Tibial nerve (tissue), 4 donors: ENCODE results near the gene WNT9A. TPM values are rescaled to one million over a fixed set of nuclear protein-coding genes. Genes with fewer than 3 reads are reported as not detected.
"Not testable (repeated sequence)": the region's sequence is repeated elsewhere in the genome, so short reads cannot be mapped to it uniquely, and the experiment has no call there.

Experiments used
- DNase-seq, 2 donors: peaks; one replicate each; pipeline ENCODE4 v3.0.0-alpha.2; 2019; ENCODE audit warnings: low spot score in 2 of 2
- H3K27ac ChIP-seq, 4 donors: fragments of 200-600 bp; sonication (generic) in 3 of 4; one replicate each; pipeline ENCODE4 v1.5.1; 2017 to 2019; ENCODE audit warnings: mild to moderate bottlenecking in 1 of 4
- H3K27me3 ChIP-seq, 2 donors: fragments of 200-600 bp; sonication (generic) in 1 of 2; one replicate each; pipeline versions ENCODE4 v1.5.1 to v1.6.0; 2017 to 2019
- H3K36me3 ChIP-seq, 3 donors: fragments of 200-600 bp; sonication (generic); one replicate each; pipeline ENCODE4 v1.5.1; 2018 to 2019
- H3K4me1 ChIP-seq, 4 donors: fragments of 200-600 bp; sonication (generic) in 3 of 4; one replicate each; pipeline ENCODE4 v1.5.1; 2017 to 2019
- H3K4me3 ChIP-seq, 4 donors: fragments of 200-600 bp; sonication (generic) in 3 of 4; one replicate each; pipeline ENCODE4 v1.5.1; 2017 to 2019; ENCODE audit warnings: mild to moderate bottlenecking in 1 of 4, moderate library complexity in 1 of 4
- H3K9me3 ChIP-seq, 4 donors: fragments of 200-600 bp; sonication (generic) in 3 of 4; one replicate each; pipeline ENCODE4 v1.5.1; 2017 to 2019
- EP300 ChIP-seq, 2 donors: sonication (generic); formaldehyde crosslinking; IDR thresholded peaks; one replicate each; pipeline ENCODE4 v1.6.1; 2017; ENCODE audit warnings: antibody characterized with exemption in 2 of 2, mild to moderate bottlenecking in 1 of 2
- POLR2A ChIP-seq, 2 donors: fragments of 450-650 bp; IDR thresholded peaks; one replicate each; pipeline ENCODE4 v1.6.1; 2017; ENCODE audit warnings: antibody characterized with exemption in 2 of 2, mild to moderate bottlenecking in 2 of 2, moderate library complexity in 2 of 2
- WGBS, 2 donors: methylation state at CpG; one replicate each; pipeline ENCODE4 v1.1.5; 2018; 5-methylcytosine and 5-hydroxymethylcytosine counted together
- total RNA-seq, 4 donors: library from RNA; depleted of rRNA; stranded (reverse); fragments of >200 nt; gene quantifications; one replicate each; pipeline ENCODE4 v1.1.0, GENCODE V29; 2016
- TF ChIP-seq, protein P1 (sequence below), 5 experiments: fragments of 200-600 bp in 3 of 5; fragments of 450-650 bp in 2 of 5; sonication (generic) in 3 of 5; IDR thresholded peaks; one replicate each; pipeline ENCODE4 v1.5.1; 2016 to 2019; ENCODE audit warnings: antibody characterized with exemption in 5 of 5, mild to moderate bottlenecking in 3 of 5, moderate library complexity in 2 of 5

Gene WNT9A
- total RNA-seq, 4 donors from 2014 or later = 5.1 to 12.8 (median 8.5) TPM

DNA sequence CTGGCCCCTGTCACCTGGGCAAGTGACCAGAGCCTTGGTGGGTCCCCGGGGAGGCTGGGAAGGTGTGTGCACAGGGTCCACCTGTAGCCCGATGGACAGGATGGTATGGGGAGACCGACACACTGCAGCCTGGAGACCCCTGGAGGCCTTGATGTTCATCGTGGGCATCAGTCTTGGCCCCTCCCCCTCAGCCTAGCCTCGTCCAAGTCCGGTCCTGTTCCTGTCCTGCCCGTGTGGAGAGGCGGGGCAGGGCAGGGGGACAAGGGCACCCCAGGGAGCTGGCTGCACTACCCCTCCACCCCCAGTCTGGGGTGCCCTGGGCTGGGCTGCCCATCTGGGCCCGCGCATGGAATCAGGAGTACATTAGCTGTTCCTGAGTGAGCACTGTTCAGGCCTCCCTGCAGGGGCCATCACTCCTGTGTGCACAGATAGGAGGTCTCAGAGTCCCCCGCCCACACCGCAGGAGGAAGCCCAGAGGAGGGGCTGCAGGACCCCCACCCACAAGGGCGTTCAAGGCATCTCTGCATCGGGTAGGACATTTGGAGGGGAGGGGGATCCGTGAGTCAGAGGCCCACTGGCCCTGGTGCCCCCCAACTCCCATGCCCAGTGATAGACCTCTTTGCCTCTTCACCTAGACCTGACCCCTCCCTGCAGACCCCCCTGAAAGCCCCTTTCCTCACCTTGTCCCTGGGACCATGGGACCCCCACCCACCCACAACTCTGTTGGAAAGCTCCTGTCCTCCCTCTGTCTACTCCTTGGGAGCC, 63.2 kb downstream of the WNT9A start:
- H3K27me3 ChIP-seq = peaks cover 2 to 11% of the 10 kb centered on the region in 2 donors
- peak in 1 of 2 donors; percentile 10 for DNase-seq
- peaks cover 0 to 45% (median 21%) of the 10 kb centered on the region in 4 donors for H3K4me1 ChIP-seq
- H3K9me3 ChIP-seq = no peaks in the 10 kb centered on the region
- no peak overlapping the region for H3K4me3 ChIP-seq
- 88 to 94% methylated on average over 6 to 12 of the region's 15 CpGs for WGBS, 2 donors
- no peaks in the 10 kb centered on the region for H3K36me3 ChIP-seq
- H3K27ac ChIP-seq = no peak overlapping the region
- no peak for TF ChIP-seq EP300 (IDR thresholded peaks at IDR 0.05)
- no peak for TF ChIP-seq POLR2A (IDR thresholded peaks at IDR 0.05)
- TF ChIP-seq, protein P1, sequence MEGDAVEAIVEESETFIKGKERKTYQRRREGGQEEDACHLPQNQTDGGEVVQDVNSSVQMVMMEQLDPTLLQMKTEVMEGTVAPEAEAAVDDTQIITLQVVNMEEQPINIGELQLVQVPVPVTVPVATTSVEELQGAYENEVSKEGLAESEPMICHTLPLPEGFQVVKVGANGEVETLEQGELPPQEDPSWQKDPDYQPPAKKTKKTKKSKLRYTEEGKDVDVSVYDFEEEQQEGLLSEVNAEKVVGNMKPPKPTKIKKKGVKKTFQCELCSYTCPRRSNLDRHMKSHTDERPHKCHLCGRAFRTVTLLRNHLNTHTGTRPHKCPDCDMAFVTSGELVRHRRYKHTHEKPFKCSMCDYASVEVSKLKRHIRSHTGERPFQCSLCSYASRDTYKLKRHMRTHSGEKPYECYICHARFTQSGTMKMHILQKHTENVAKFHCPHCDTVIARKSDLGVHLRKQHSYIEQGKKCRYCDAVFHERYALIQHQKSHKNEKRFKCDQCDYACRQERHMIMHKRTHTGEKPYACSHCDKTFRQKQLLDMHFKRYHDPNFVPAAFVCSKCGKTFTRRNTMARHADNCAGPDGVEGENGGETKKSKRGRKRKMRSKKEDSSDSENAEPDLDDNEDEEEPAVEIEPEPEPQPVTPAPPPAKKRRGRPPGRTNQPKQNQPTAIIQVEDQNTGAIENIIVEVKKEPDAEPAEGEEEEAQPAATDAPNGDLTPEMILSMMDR (IDR thresholded peaks at IDR 0.05) = no peak

DNA sequence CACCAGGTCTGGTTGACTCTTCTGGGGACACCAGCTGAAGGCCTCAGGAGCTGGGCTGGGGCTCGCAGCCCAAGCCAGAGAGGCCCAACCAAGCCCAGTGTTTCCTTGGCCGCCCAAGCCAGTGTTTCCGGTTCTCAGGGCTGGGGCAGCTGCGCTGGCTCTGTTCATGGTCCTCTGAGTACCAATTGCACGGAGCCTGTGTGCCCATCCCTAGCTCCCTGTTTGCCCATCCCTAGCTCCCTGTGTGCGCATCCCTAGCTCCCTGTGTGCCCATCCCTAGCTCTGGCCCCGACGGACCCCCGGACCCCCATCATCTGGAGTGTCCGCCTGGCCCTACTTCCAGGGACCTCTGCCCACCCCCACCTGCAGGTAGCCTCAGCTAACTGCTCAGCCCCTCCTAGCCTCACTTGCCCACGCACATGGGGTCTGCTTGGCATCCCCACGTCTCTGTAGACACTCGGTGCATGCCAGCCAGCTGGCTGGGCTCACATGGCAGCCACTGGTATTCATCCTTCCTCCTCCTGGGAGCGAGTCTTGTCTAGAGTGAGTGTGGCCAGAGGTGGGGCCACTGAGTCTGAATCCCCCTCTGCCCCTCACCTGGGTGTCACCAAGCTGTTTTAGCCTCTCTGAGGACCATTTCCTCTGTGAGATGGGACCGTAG, 64.0 kb downstream of the WNT9A start:
- Histone ChIP-seq H3K9me3 (no peaks in the 10 kb centered on the region), H3K27me3 (peaks cover 2 to 11% of the 10 kb centered on the region in 2 donors), H3K4me1 (peaks cover 0 to 37% (median 21%) of the 10 kb centered on the region in 4 donors), H3K4me3 (no peak overlapping the region), H3K27ac (no peak overlapping the region), H3K36me3 (no peaks in the 10 kb centered on the region)
- DNase-seq = no peak
- TF ChIP-seq EP300 (IDR thresholded peaks at IDR 0.05) (no peak), POLR2A (IDR thresholded peaks at IDR 0.05) (no peak)
- TF ChIP-seq, protein P1 (IDR thresholded peaks at IDR 0.05) = no peak
- 85 to 94% methylated on average over 14 to 15 of the region's 15 CpGs for WGBS, 2 donors

DNA sequence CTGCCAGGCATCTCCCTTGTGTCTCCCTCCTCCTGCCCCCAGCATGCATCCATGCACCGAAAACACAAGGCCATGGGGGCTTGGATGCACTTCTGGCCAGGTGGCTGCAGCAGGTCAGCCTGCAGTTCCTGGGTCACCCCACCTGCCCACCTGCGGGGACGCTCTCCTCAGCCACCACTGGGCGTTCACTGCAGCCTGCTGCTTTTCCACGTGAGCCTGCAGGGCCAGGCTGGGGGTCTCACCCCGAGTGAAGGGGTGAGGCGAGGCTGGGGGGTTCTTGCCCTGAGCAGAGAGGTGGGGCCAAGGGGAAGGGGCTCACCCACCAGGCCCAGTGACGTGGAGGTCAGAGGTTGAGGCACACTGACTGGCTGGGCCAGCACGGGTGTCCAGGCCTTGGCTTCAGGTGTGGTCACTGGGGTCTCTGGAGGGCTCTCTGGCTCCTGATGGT, 64.6 kb downstream of the WNT9A start:
- Histone ChIP-seq H3K4me1 (peaks cover 0 to 31% (median 20%) of the 10 kb centered on the region in 4 donors), H3K27me3 (peaks cover 2 to 11% of the 10 kb centered on the region in 2 donors), H3K4me3 (no peak overlapping the region), H3K27ac (no peak overlapping the region), H3K36me3 (no peaks in the 10 kb centered on the region), H3K9me3 (no peaks in the 10 kb centered on the region)
- WGBS, 2 donors = 87 to 94% methylated on average over 9 of the region's 9 CpGs
- TF ChIP-seq, protein P1 (IDR thresholded peaks at IDR 0.05) = no peak
- TF ChIP-seq POLR2A (IDR thresholded peaks at IDR 0.05) (no peak), EP300 (IDR thresholded peaks at IDR 0.05) (no peak)
- DNase-seq = no peak

DNA sequence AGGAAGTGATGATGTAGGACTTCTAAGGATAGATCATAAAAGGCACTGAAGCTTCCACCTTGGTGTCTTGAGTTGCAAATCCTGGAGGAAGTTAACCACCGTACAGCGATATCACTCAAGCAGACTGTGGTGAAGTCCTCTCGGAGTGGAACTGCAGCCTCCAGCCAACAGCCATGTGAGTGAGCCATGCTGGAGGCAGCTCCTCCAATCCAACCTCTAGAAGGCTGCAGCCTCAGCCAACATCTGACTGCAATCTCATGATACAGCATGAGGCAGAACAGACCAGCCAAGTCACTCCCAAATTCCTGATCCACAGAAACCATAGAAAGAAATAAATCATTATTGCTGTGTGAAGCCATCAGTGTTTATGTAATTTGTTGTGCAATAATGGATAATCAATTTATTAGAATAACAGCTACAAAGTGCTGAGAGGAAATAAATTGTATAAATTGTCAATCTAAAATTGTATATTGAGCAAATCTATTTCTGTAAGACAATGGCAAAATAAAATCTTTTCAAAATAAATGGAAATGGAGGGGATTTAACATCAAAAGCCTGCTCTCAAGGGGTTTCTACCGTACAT, 67.3 kb downstream of the WNT9A start:
- Histone ChIP-seq H3K36me3 (no peaks in the 10 kb centered on the region), H3K27me3 (peaks cover 0 to 5% of the 10 kb centered on the region in 2 donors), H3K4me3 (no peak overlapping the region), H3K4me1 (peaks cover 0 to 4% (median 2%) of the 10 kb centered on the region in 4 donors), H3K9me3 (no peaks in the 10 kb centered on the region), H3K27ac (no peak overlapping the region)
- DNase-seq = no peak
- TF ChIP-seq POLR2A (IDR thresholded peaks at IDR 0.05) (no peak), EP300 (IDR thresholded peaks at IDR 0.05) (no peak)
- TF ChIP-seq, protein P1 (IDR thresholded peaks at IDR 0.05) = no peak
- 55 to 77% methylated on average over 4 of the region's 4 CpGs for WGBS, 2 donors

DNA sequence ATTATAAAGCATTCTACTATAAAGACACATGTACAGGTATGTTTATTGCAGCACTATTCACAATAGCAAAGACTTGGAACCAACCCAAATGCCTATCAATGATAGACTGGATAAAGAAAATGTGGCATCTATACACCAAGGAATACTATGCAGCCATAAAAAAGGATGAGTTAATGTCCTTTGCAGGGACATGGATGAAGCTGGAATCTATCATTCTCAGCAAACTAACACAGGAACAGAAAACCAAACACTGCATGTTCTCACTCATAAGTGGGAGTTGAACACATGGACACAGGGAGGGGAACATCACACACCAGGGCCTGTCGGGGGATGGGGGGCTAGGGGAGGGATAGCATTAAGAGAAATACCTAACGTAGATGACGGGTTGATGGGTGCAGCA, 69.9 kb downstream of the WNT9A start:
- not testable (repeated sequence) for H3K4me3 ChIP-seq, H3K27me3 ChIP-seq, H3K27ac ChIP-seq, H3K9me3 ChIP-seq, DNase-seq, H3K4me1 ChIP-seq, H3K36me3 ChIP-seq
- 93 to 99% methylated on average over 3 of the region's 3 CpGs for WGBS, 2 donors

DNA sequence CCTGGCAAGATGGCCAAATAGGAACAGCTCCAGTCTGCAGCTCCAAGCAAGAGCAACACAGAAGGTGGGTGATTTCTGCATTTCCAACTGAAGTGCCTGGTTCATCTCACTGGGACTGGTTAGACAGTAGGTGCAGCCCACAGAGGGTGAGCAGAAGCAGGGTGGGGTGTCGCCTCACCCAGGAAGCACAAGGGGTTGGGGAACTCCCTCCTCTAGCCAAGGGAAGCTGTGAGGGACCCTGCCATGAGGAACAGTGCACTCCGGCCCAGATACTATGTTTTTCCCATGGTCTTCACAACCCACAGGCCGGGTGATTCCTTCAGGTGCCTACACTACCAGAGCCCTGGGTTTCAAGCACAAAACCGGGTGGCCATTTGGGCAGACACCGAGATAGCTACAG, 75.8 kb downstream of the WNT9A start:
- 91 to 94% methylated on average over 5 of the region's 5 CpGs for WGBS, 2 donors
- H3K4me1 ChIP-seq, H3K36me3 ChIP-seq, H3K9me3 ChIP-seq, H3K27ac ChIP-seq, H3K27me3 ChIP-seq, DNase-seq, H3K4me3 ChIP-seq: not testable (repeated sequence)
